GM19455 (cell line): Measurements from ENCODE around the gene TGIF1.

Experiments used
- ATAC-seq: cut with Tn5 transposase; IDR thresholded peaks from one replicate; pipeline ENCODE4 v1.9.1; 2021; ENCODE audit not compliant: unreplicated experiment

Gene TGIF1

GRCh38 chr18:3480827-3481573 is 31.0 kb downstream of the TGIF1 start:
- no peak for ATAC-seq

GRCh38 chr18:3481696-3482210 is 31.8 kb downstream of the TGIF1 start:
- ATAC-seq = no peak

GRCh38 chr18:3482258-3482657 is 32.3 kb downstream of the TGIF1 start:
- ATAC-seq = no peak

GRCh38 chr18:3485153-3486149 is 35.5 kb downstream of the TGIF1 start:
- no peak for ATAC-seq

GRCh38 chr18:3486512-3486911 is 36.5 kb downstream of the TGIF1 start:
- no peak for ATAC-seq

- no peak for ATAC-seq
These were observed 39.5 kb downstream of the TGIF1 start for GRCh38 chr18:3489462-3489861.

- no peak for ATAC-seq
These were observed 42.1 kb downstream of the TGIF1 start for GRCh38 chr18:3491981-3492555.

- ATAC-seq = no peak
These were observed 42.7 kb downstream of the TGIF1 start for GRCh38 chr18:3492721-3493120.

- no peak for ATAC-seq
These were observed 43.7 kb downstream of the TGIF1 start for GRCh38 chr18:3493501-3494244.

- ATAC-seq = no peak
These were observed 44.2 kb downstream of the TGIF1 start for GRCh38 chr18:3494245-3494526.

GRCh38 chr18:3494569-3494968 is 44.6 kb downstream of the TGIF1 start:
- no peak for ATAC-seq

GRCh38 chr18:3495691-3496430 is 45.9 kb downstream of the TGIF1 start:
- ATAC-seq = no peak

- ATAC-seq = no peak
These were observed 48.9 kb downstream of the TGIF1 start for GRCh38 chr18:3498698-3499471.

- ATAC-seq = no peak
These were observed 49.5 kb downstream of the TGIF1 start for GRCh38 chr18:3499501-3499900.

GRCh38 chr18:3500016-3500415 is 50.0 kb downstream of the TGIF1 start:
- no peak for ATAC-seq

GRCh38 chr18:3502650-3503049 is 52.7 kb downstream of the TGIF1 start:
- no peak for ATAC-seq

GRCh38 chr18:3504637-3505036 is 54.7 kb downstream of the TGIF1 start:
- no peak for ATAC-seq

GRCh38 chr18:3508576-3509549 is 58.9 kb downstream of the TGIF1 start:
- ATAC-seq = no peak
